Mucosa of descending colon (tissue), 3 donors: ENCODE measurements around the gene CFAP119. TPM values are rescaled to one million over a fixed set of nuclear protein-coding genes. Genes with fewer than 3 reads are reported as not detected.

Source experiments
- ATAC-seq: fragments of 200-7000 bp; cut with Tn5 transposase; one replicate; pipeline ENCODE4 v1.9.1; 2020; ENCODE audit warnings: mild to moderate bottlenecking, moderate library complexity
- DNase-seq, 3 donors: peaks; one replicate each; pipeline ENCODE4 v3.0.0-alpha.2; 2020
- H3K36me3 ChIP-seq: fragments of 200-600 bp; one replicate; pipeline ENCODE4 v1.8.0; 2021; ENCODE audit warnings: low read depth, mild to moderate bottlenecking
- H3K4me1 ChIP-seq: fragments of 200-600 bp; one replicate; pipeline ENCODE4 v1.8.0; 2021; ENCODE audit warnings: low read depth, mild to moderate bottlenecking
- H3K4me3 ChIP-seq: fragments of 200-600 bp; one replicate; pipeline ENCODE4 v1.8.0; 2021; ENCODE audit warnings: mild to moderate bottlenecking
- H3K9me3 ChIP-seq: fragments of 200-600 bp; one replicate; pipeline ENCODE4 v1.8.0; 2021; ENCODE audit warnings: mild to moderate bottlenecking
- intact Hi-C, 2 donors: fragments of 100-400 bp; cut with DNase I in 1 of 2; cut with micrococcal nuclease in 1 of 2; formaldehyde crosslinking; loops; one replicate each; pipeline versions ENCODE4 v1.11.0 to v1.11.1; 2022; cut with DNase I, micrococcal nuclease
- total RNA-seq, 3 donors: library from RNA; stranded (reverse); fragmentation: NEBNext Ultra II Directional in 2 of 3; extraction: Animal tissue kit (Norgen Biotek cat#: 25700) in 2 of 3; gene quantifications; one replicate each; pipeline versions ENCODE4 v1.2.1 to v1.2.4, GENCODE V29; 2021 to 2023
- TF ChIP-seq, protein P1 (sequence below): fragments of 200-600 bp; IDR thresholded peaks from one replicate; pipeline ENCODE4 v1.8.0; 2022; ENCODE audit warnings: antibody characterized with exemption, mild to moderate bottlenecking
- donor health status: DM: no; HTN: no; CAD: no; lungs with moderate emphysema.
- donor health status: DM: no; HTN: no; CAD: no.
- donor health status: DM: no; HTN: yes; CAD: no.

Gene CFAP119
- total RNA-seq, 3 donors from 2014 or later, result 4.6 to 5.5 (median 5.1) TPM

DNA sequence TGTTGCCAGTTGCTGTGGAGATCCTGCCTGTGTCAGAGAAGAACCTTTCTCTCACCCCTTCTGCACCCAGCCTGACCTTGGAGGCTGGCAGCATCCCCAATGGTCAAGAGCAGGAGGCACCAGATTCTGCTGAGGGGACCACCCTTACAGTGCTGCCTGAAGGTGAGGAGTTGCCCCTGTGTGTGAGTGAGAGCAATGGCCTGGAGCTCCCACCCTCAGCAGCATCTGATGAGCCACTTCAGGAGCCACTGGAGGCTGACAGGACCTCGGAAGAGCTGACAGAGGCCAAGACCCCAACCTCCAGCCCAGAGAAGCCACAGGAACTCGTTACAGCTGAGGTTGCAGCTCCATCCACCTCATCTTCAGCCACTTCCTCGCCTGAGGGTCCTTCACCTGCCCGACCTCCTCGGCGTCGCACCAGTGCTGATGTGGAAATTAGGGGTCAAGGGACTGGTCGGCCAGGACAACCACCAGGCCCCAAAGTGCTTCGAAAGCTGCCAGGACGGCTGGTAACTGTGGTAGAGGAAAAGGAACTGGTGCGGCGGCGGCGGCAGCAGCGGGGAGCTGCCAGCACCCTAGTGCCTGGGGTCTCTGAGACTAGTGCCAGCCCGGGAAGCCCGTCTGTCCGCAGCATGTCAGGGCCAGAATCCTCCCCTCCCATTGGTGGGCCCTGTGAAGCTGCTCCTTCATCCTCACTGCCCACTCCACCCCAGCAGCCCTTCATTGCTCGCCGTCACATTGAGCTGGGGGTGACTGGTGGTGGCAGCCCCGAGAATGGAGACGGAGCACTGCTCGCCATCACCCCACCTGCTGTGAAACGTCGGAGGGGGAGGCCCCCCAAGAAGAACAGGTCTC, 23.8 kb downstream of the CFAP119 start:
- peaks cover 21% of the 10 kb centered on the region for H3K36me3 ChIP-seq
- intact Hi-C loops, result no loop called here
- H3K9me3 ChIP-seq, result no peaks in the 10 kb centered on the region
- DNase-seq, result peak in 1 of 3 donors; percentile 12
- peaks cover 24% of the 10 kb centered on the region for H3K4me1 ChIP-seq
- H3K4me3 ChIP-seq, result no peak overlapping the region
- ATAC-seq, result no peak
- TF ChIP-seq, protein P1, sequence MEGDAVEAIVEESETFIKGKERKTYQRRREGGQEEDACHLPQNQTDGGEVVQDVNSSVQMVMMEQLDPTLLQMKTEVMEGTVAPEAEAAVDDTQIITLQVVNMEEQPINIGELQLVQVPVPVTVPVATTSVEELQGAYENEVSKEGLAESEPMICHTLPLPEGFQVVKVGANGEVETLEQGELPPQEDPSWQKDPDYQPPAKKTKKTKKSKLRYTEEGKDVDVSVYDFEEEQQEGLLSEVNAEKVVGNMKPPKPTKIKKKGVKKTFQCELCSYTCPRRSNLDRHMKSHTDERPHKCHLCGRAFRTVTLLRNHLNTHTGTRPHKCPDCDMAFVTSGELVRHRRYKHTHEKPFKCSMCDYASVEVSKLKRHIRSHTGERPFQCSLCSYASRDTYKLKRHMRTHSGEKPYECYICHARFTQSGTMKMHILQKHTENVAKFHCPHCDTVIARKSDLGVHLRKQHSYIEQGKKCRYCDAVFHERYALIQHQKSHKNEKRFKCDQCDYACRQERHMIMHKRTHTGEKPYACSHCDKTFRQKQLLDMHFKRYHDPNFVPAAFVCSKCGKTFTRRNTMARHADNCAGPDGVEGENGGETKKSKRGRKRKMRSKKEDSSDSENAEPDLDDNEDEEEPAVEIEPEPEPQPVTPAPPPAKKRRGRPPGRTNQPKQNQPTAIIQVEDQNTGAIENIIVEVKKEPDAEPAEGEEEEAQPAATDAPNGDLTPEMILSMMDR, result no peak

DNA sequence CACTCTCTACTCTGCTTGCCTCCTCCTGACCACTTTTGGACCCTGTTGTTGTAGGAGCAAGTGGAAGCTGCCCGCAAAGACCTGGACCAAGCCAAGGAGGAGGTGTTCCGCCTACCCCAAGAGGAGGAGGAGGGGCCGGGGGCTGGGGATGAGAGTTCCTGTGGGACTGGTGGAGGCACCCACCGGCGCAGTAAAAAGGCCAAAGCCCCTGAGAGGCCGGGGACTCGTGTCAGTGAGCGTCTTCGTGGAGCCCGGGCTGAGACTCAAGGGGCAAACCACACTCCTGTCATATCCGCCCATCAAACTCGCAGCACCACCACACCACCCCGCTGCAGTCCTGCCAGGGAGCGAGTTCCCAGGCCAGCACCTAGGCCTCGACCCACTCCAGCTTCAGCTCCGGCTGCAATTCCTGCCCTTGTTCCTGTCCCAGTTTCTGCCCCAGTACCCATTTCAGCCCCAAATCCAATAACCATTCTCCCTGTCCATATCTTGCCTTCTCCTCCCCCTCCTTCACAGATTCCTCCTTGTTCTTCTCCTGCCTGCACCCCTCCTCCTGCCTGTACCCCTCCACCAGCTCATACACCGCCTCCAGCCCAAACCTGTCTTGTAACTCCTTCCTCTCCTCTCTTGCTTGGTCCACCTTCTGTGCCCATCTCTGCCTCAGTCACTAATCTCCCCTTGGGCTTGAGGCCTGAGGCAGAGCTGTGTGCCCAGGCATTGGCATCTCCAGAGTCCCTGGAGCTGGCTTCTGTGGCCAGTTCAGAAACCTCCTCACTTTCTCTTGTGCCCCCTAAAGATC, 24.7 kb downstream of the CFAP119 start:
- TF ChIP-seq, protein P1, result no peak
- H3K36me3 ChIP-seq, result peaks cover 21% of the 10 kb centered on the region
- ATAC-seq (no peak), DNase-seq (peak in 1 of 3 donors; percentile 16)
- intact Hi-C loops, result no loop called here
- H3K4me3 ChIP-seq, result no peak overlapping the region
- peaks cover 24% of the 10 kb centered on the region for H3K4me1 ChIP-seq
- H3K9me3 ChIP-seq, result no peaks in the 10 kb centered on the region

DNA sequence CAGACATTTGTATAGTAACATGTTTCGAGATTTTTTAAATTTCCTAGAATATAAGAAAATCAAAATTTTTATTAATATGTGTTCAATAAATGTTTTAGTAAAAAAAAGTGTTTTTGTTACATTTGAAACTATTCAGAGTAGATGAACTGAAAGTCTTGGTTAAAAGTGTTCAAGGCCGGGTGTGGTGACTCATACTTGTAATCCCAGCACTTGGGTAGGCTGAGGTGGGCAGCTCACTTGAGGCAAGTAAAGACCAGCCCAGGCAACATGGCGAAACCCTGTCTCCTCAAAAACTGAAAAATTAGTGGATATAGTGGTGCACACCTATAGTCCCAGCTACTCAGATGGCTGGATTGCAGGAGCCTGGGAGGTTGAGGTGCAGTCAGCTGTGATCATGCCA, 30.5 kb downstream of the CFAP119 start:
- peaks cover 19% of the 10 kb centered on the region for H3K36me3 ChIP-seq
- H3K4me1 ChIP-seq, result peaks cover 9% of the 10 kb centered on the region
- no peaks in the 10 kb centered on the region for H3K9me3 ChIP-seq
- intact Hi-C loops, result no loop called here
- no peak for DNase-seq
- H3K4me3 ChIP-seq, result no peak overlapping the region
- TF ChIP-seq, protein P1, result no peak
- ATAC-seq, result no peak

DNA sequence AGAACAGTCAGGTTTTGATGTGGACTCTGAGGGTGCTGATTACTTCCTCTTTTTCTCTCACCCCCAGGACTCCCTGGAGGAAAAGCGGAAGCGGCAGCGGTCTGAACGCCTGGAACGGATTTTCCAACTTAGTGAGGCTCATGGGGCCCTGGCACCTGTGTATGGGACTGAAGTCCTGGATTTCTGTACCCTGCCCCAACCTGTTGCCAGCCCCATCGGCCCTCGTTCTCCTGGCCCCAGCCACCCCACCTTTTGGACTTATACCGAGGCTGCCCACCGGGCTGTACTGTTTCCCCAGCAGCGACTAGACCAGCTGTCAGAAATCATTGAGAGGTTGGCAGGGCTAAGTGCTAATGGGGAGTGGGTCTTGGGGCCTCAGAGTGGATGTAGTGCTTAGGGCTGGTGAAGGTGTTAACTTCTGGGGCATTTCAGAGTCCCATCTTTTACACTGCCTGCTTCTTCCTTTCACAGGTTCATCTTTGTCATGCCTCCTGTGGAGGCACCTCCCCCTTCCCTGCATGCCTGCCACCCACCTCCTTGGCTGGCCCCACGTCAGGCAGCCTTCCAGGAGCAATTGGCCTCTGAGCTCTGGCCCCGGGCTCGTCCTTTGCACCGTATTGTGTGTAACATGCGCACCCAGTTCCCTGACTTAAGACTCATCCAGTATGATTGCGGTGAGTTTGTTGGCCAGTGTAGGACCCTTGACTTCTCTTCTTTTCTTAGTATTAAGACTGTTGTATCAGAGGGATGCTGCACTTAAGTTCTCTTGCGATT, 32.8 kb downstream of the CFAP119 start:
- no peaks in the 10 kb centered on the region for H3K9me3 ChIP-seq
- H3K4me3 ChIP-seq, result no peak overlapping the region
- peak; percentile 75 for ATAC-seq
- H3K4me1 ChIP-seq, result peaks cover 26% of the 10 kb centered on the region
- peak; percentile 80 to 84 (median 81) for DNase-seq
- intact Hi-C loops, result no loop called here
- H3K36me3 ChIP-seq, result peaks cover 23% of the 10 kb centered on the region
- TF ChIP-seq, protein P1, result no peak

DNA sequence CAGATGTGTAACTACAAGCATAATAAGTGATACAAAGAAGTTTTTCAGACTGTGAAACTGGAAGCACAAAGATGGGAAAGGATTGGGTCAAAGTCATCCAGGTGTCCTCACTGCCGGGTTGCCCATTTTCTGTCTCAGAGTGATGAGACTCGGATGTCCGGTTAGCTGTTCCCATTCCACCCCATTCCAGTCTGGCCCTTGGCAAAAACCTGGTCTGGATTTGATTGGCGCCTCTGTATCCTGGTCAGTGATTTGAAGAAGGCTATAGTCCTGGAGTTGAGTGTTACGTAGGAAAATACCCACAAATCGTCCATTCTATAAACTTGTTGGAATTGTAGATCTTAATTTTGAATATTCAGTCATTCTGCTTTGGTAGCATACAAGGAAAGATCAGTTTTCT, 33.5 kb downstream of the CFAP119 start:
- Histone ChIP-seq H3K4me1 (peaks cover 28% of the 10 kb centered on the region), H3K36me3 (peaks cover 17% of the 10 kb centered on the region), H3K4me3 (no peak overlapping the region), H3K9me3 (no peaks in the 10 kb centered on the region)
- intact Hi-C loops, result no loop called here
- TF ChIP-seq, protein P1, result no peak
- DNase-seq (no peak), ATAC-seq (no peak)
